HepG2 (cell line): ENCODE results near the gene ASTN2. TPM values are rescaled to one million over a fixed set of nuclear protein-coding genes. Genes with fewer than 3 reads are reported as not detected.

Experiments used
- ATAC-seq: fragments of 200-7000 bp; cut with Tn5 transposase; 3 replicates; pipeline ENCODE4 v1.9.1; 2020; ENCODE audit warnings: mild to moderate bottlenecking, moderate library complexity
- BruUV-seq: library from RNA; stranded (reverse); fragments of 400-500 nt; replicated peaks from 2 replicates; lab custom pipeline; 2021; lab: Mats Ljungman, UMichigan
- CTCF ChIA-PET: fragments of 300-600 bp; formaldehyde crosslinking; extraction: SDS; loops from one replicate; lab custom pipeline; 2021; ENCODE audit warnings: low total read pairs, inconsistent platforms, low intra/inter-chr PET ratio; lab: Yijun Ruan, JAX
- POLR2A ChIA-PET: fragments of 350-600 bp; sonication (Branson Sonifier 250); formaldehyde crosslinking; loops from one replicate; lab custom pipeline; 2020; ENCODE audit warnings: antibody characterized with exemption, inconsistent platforms; lab: Yijun Ruan, JAX
- DNase-seq: peaks from one replicate; pipeline ENCODE4 v3.0.0-alpha.2; 2015; ENCODE audit warnings: low spot score
- FAIRE-seq: peaks from 3 replicates; lab custom pipeline; 2011; peaks lifted over from hg19 to GRCh38; lab: Jason Lieb, UNC
- H2AFZ ChIP-seq: one replicate; pipeline ENCODE4 v1.6.1; 2011; ENCODE audit warnings: low read length, inconsistent platforms
- H3K27ac ChIP-seq: fragments of 300-600 bp; 3 replicates; pipeline ENCODE4 v1.8.0; 2011; ENCODE audit warnings: mixed run types, mild to moderate bottlenecking, mixed read lengths, low read length, inconsistent platforms; ENCODE audit not compliant: insufficient read depth; ENCODE audit errors: extremely low read length
- H3K27me3 ChIP-seq, 2 experiments: fragments of 200-600 bp in 1 of 2; 2 replicates in 1 of 2; 3 replicates in 1 of 2; pipeline versions ENCODE4 v1.6.0 to v1.8.0; 2011; ENCODE audit warnings: low read length in 2 of 2, mild to moderate bottlenecking in 2 of 2, moderate library complexity in 2 of 2, inconsistent platforms in 1 of 2; ENCODE audit not compliant: insufficient read depth in 2 of 2, control insufficient read depth in 1 of 2
- H3K36me3 ChIP-seq, 2 experiments: fragments of 200-600 bp in 1 of 2; replicated peaks in 1 of 2; 2 replicates in 1 of 2; 3 replicates in 1 of 2; pipeline versions ENCODE4 v1.5.1 to v1.8.0; 2011; ENCODE audit warnings: low read length in 2 of 2, inconsistent platforms in 1 of 2; ENCODE audit not compliant: insufficient read depth in 2 of 2, control insufficient read depth in 1 of 2
- H3K4me1 ChIP-seq: 2 replicates; pipeline ENCODE4 v1.5.1; 2012; ENCODE audit warnings: low read length, inconsistent platforms; ENCODE audit not compliant: insufficient read depth
- H3K4me2 ChIP-seq: 2 replicates; pipeline ENCODE4 v1.6.0; 2011; ENCODE audit warnings: low read depth, low read length, inconsistent platforms
- H3K4me3 ChIP-seq, 3 experiments: fragments of 200-600 bp in 1 of 3; sonication (generic), shearing (Covaris generic) in 1 of 3; replicated peaks in 1 of 3; 2 replicates each; pipeline ENCODE4 v1.5.1; 2011 to 2016; ENCODE audit warnings: low read length in 3 of 3, inconsistent platforms in 2 of 3, low read depth in 2 of 3, mild to moderate bottlenecking in 2 of 3, control low read depth in 1 of 3, mixed read lengths in 1 of 3; ENCODE audit not compliant: insufficient read depth in 1 of 3
- H3K79me2 ChIP-seq: one replicate; pipeline ENCODE4 v1.6.1; 2011; ENCODE audit warnings: low read length, inconsistent platforms; ENCODE audit not compliant: insufficient read depth
- H3K9ac ChIP-seq: 2 replicates; pipeline ENCODE4 v1.6.0; 2011; ENCODE audit warnings: mild to moderate bottlenecking, low read depth, low read length, inconsistent platforms; ENCODE audit not compliant: insufficient read depth
- H3K9me3 ChIP-seq: 2 replicates; pipeline ENCODE4 v1.5.1; 2012; ENCODE audit warnings: mild to moderate bottlenecking, low read length
- H4K20me1 ChIP-seq: 2 replicates; pipeline ENCODE4 v1.6.0; 2011; ENCODE audit warnings: inconsistent platforms, mild to moderate bottlenecking, low read length, moderate library complexity; ENCODE audit not compliant: insufficient read depth
- AFF4 ChIP-seq: sonication (generic); formaldehyde crosslinking; IDR thresholded peaks from 2 replicates; pipeline ENCODE4 v1.4.0; 2020; ENCODE audit warnings: missing genetic modification reagents
- CBX5 ChIP-seq: sonication (generic); formaldehyde crosslinking; IDR thresholded peaks from 2 replicates; pipeline ENCODE4 v1.4.0; 2020; ENCODE audit warnings: missing genetic modification reagents, borderline replicate concordance
- CEBPZ ChIP-seq: IDR thresholded peaks from 2 replicates; pipeline ENCODE4 v1.6.1; 2012; ENCODE audit warnings: low read length, improper control_type of control experiment
- CHCHD3 ChIP-seq: sonication (generic); formaldehyde crosslinking; IDR thresholded peaks from 2 replicates; pipeline ENCODE4 v1.8.0; 2022; ENCODE audit warnings: mild to moderate bottlenecking, missing genetic modification reagents, moderate library complexity
- FOXK2 ChIP-seq: fragments of 450-650 bp; IDR thresholded peaks from 2 replicates; pipeline ENCODE4 v1.6.1; 2016
- IRF2 ChIP-seq: IDR thresholded peaks from 2 replicates; pipeline ENCODE4 v1.6.1; 2018; ENCODE audit warnings: missing genetic modification reagents, missing compliant biosample characterization
- KDM2A ChIP-seq: sonication (generic); formaldehyde crosslinking; IDR thresholded peaks from 2 replicates; pipeline ENCODE4 v1.4.0; 2020; ENCODE audit warnings: low read depth, missing genetic modification reagents, borderline replicate concordance
- POGZ ChIP-seq: sonication (generic); formaldehyde crosslinking; IDR thresholded peaks from 2 replicates; pipeline ENCODE4 v1.4.0; 2020; ENCODE audit warnings: mild to moderate bottlenecking, missing genetic modification reagents
- RCOR2 ChIP-seq: IDR thresholded peaks from 2 replicates; pipeline ENCODE4 v1.6.1; 2016; ENCODE audit warnings: missing biosample characterization, missing genetic modification reagents
- SETDB1 ChIP-seq: sonication (generic); formaldehyde crosslinking; IDR thresholded peaks from 2 replicates; pipeline ENCODE4 v1.5.1; 2020; ENCODE audit warnings: missing genetic modification reagents, mild to moderate bottlenecking, borderline replicate concordance
- SRF ChIP-seq: IDR thresholded peaks from 2 replicates; pipeline ENCODE4 v1.6.1; 2011; ENCODE audit warnings: mild to moderate bottlenecking, low read depth, low read length, moderate library complexity
- ZNF792 ChIP-seq: IDR thresholded peaks from 2 replicates; pipeline ENCODE4 v1.6.1; 2016
- WGBS: methylation state at CpG from one replicate; pipeline ENCODE4 v1.1.6; 2017; ENCODE audit warnings: low lambda C conversion rate; 5-methylcytosine and 5-hydroxymethylcytosine counted together
- in situ Hi-C: cut with HindIII; loops from 2 replicates; pipeline ENCODE4 v1.10.0; 2017; ENCODE audit warnings: low pct_unique_long_range_greater_than_20kb; ENCODE audit not compliant: extremely low pct_ligation_motif_present
- intact Hi-C: fragments of 100-400 bp; cut with micrococcal nuclease; formaldehyde crosslinking; loops from one replicate; pipeline ENCODE4 v1.10.0; 2022; ENCODE audit not compliant: unreplicated experiment
- polyA plus RNA-seq, 8 experiments: library from polyadenylated mRNA; depleted of rRNA in 3 of 8; stranded (reverse) in 7 of 8; unstranded in 1 of 8; fragments of >200 nt; fragmentation: Illumina TruSeq in 4 of 8; extraction: Trizol in 4 of 8; gene quantifications; 2 replicates each; pipeline versions ENCODE4 v1.2.1 to v1.2.3, GENCODE V29; 2011 to 2016; ENCODE audit warnings: low read depth in 4 of 8, missing spikeins in 1 of 8, mixed read lengths in 1 of 8; ENCODE audit not compliant: insufficient read depth in 1 of 8
- total RNA-seq, 5 experiments: library from RNA; depleted of rRNA; stranded (reverse); fragments of >200 nt; fragmentation: Illumina TruSeq; extraction: Trizol; gene quantifications; 2 replicates each; pipeline ENCODE4 v1.2.3, GENCODE V29; 2016; ENCODE audit warnings: low read depth in 1 of 5
- TF ChIP-seq, protein P1 (sequence below): sonication (generic); formaldehyde crosslinking; IDR thresholded peaks from 2 replicates; pipeline ENCODE4 v1.5.1; 2020; ENCODE audit warnings: missing genetic modification reagents, mild to moderate bottlenecking, borderline replicate concordance
- TF ChIP-seq, protein P2 (sequence below): sonication (generic); formaldehyde crosslinking; IDR thresholded peaks from 2 replicates; pipeline ENCODE4 v1.8.1; 2023; ENCODE audit warnings: mild to moderate bottlenecking, inconsistent platforms, moderate library complexity, missing genetic modification reagents, borderline replicate concordance

The ASTN2 gene
- total and polyA plus RNA-seq, 2 of the 13 experiments (the other 11 are each of a cell fraction or from before 2014, with no cell fraction given) = 5.2 to 13.5 TPM

- H3K27me3 ChIP-seq = no peaks in the 10 kb centered on the region
- no peaks in the 10 kb centered on the region for H3K4me1 ChIP-seq
- WGBS = 2% methylated on average over 4 of the region's 4 CpGs
- no peak overlapping the region for H3K4me3 ChIP-seq
- H4K20me1 ChIP-seq = no peaks in the 10 kb centered on the region
- no peak overlapping the region for H3K9ac ChIP-seq
- in situ Hi-C loops (no loop called here), intact Hi-C loops (no loop called here)
- no peaks in the 10 kb centered on the region for H3K9me3 ChIP-seq
- no peak for DNase-seq
- no peaks in the 10 kb centered on the region for H3K36me3 ChIP-seq
- H3K27ac ChIP-seq = no peak overlapping the region
- FAIRE-seq = no peak
- no TSS peak for BruUV-seq
- no peak overlapping the region for H3K4me2 ChIP-seq
- H2AFZ ChIP-seq = no peak overlapping the region
- ChIA-PET POLR2A (no interaction called here), CTCF (no interaction called here)
- no peaks in the 10 kb centered on the region for H3K79me2 ChIP-seq
- ATAC-seq = no peak
- TF ChIP-seq SRF (no peak), CHCHD3 (CRISPR knock-in tag) (no peak), ZNF792 (CRISPR knock-in tag) (no peak), RCOR2 (CRISPR knock-in tag) (no peak), CEBPZ (no peak), KDM2A (no peak), POGZ (no peak), CBX5 (CRISPR knock-in tag) (no peak), IRF2 (CRISPR knock-in tag) (no peak), SETDB1 (CRISPR knock-in tag) (no peak), AFF4 (CRISPR knock-in tag) (no peak), FOXK2 (no peak)
- TF ChIP-seq, protein P1, sequence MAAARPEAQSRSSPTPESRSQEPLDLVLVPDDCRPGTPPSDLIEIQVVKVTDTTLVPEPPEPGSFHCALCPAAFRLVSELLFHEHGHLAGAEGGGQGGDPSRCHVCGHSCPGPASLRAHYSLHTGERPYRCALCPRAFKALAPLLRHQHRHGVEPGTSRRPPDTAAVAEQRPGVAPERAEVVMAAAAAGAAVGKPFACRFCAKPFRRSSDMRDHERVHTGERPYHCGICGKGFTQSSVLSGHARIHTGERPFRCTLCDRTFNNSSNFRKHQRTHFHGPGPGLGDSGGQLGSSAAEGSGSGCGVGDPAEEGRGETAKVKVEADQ = no peak
- TF ChIP-seq, protein P2, sequence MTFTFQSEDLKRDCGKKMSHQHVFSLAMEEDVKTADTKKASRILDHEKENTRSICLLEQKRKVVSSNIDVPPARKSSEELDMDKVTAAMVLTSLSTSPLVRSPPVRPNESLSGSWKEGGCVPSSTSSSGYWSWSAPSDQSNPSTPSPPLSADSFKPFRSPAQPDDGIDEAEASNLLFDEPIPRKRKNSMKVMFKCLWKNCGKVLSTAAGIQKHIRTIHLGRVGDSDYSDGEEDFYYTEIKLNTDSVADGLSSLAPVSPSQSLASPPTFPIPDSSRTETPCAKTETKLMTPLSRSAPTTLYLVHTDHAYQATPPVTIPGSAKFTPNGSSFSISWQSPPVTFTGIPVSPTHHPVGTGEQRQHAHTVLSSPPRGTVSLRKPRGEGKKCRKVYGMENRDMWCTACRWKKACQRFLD (CRISPR knock-in tag) = no peak
Observed at GRCh38 chr9:116800074-116800473, 614.8 kb downstream of the ASTN2 start.
